Parathyroid adenoma (tissue), 2 donors: Measurements from ENCODE around the gene TRPC1.

Source experiments
- H2AFZ ChIP-seq: fragments of 300-600 bp; sonication (generic); one replicate; pipeline ENCODE4 v1.7.0; 2017; ENCODE audit warnings: antibody characterized with exemption, mild to moderate bottlenecking
- H3K27ac ChIP-seq: fragments of 300-600 bp; sonication (generic); one replicate; pipeline ENCODE4 v1.7.0; 2017
- H3K27me3 ChIP-seq: fragments of 300-600 bp; sonication (generic); one replicate; pipeline ENCODE4 v1.7.0; 2017; ENCODE audit warnings: low read length; ENCODE audit not compliant: control insufficient read depth, insufficient read depth
- H3K36me3 ChIP-seq: fragments of 300-600 bp; sonication (generic); one replicate; pipeline ENCODE4 v1.7.0; 2017; ENCODE audit warnings: low read length; ENCODE audit not compliant: control insufficient read depth, insufficient read depth
- H3K4me1 ChIP-seq: fragments of 300-600 bp; sonication (generic); one replicate; pipeline ENCODE4 v1.7.0; 2017; ENCODE audit warnings: control low read depth
- H3K4me2 ChIP-seq: fragments of 300-600 bp; sonication (generic); one replicate; pipeline ENCODE4 v1.7.0; 2017; ENCODE audit warnings: low read length
- H3K4me3 ChIP-seq: fragments of 300-600 bp; sonication (generic); one replicate; pipeline ENCODE4 v1.7.0; 2017; ENCODE audit warnings: low read depth, low read length
- H3K79me2 ChIP-seq: fragments of 300-600 bp; sonication (generic); one replicate; pipeline ENCODE4 v1.7.0; 2017; ENCODE audit warnings: control low read depth
- H3K9ac ChIP-seq: fragments of 300-600 bp; sonication (generic); one replicate; pipeline ENCODE4 v1.7.0; 2017; ENCODE audit warnings: mild to moderate bottlenecking
- H3K9me3 ChIP-seq: fragments of 300-600 bp; sonication (generic); one replicate; pipeline ENCODE4 v1.7.0; 2017; ENCODE audit warnings: low read length; ENCODE audit not compliant: control insufficient read depth
- CTCF ChIP-seq: fragments of 300-600 bp; sonication (generic); IDR thresholded peaks from one replicate; pipeline ENCODE4 v1.7.0; 2017; ENCODE audit warnings: antibody characterized with exemption, mild to moderate bottlenecking
- donor health status: primary hyperparathyroidism.

Gene TRPC1

GRCh38 chr3:142785996-142786395, 62.2 kb downstream of the TRPC1 start:
- TF ChIP-seq CTCF: no peak
- no peaks in the 10 kb centered on the region for H3K36me3 ChIP-seq

GRCh38 chr3:142787719-142788118, 63.9 kb downstream of the TRPC1 start:
- Histone ChIP-seq H3K9ac (no peak overlapping the region), H3K27ac (no peak overlapping the region), H3K27me3 (no peaks in the 10 kb centered on the region)

More at GRCh38 chr3:142785996-142786395, 62.2 kb downstream of the TRPC1 start:
- H3K27ac ChIP-seq: no peak overlapping the region
- H3K9me3 ChIP-seq: no peaks in the 10 kb centered on the region
- H2AFZ ChIP-seq: no peak overlapping the region
- no peaks in the 10 kb centered on the region for H3K79me2 ChIP-seq
- no peak overlapping the region for H3K4me3 ChIP-seq
- H3K27me3 ChIP-seq: no peaks in the 10 kb centered on the region
- H3K4me1 ChIP-seq: no peaks in the 10 kb centered on the region
- H3K9ac ChIP-seq: no peak overlapping the region
- H3K4me2 ChIP-seq: no peak overlapping the region

GRCh38 chr3:142794508-142794907, 70.7 kb downstream of the TRPC1 start:
- no peak overlapping the region for H2AFZ ChIP-seq
- no peaks in the 10 kb centered on the region for H3K27me3 ChIP-seq
- H3K79me2 ChIP-seq: no peaks in the 10 kb centered on the region
- no peaks in the 10 kb centered on the region for H3K9me3 ChIP-seq
- no peak overlapping the region for H3K4me2 ChIP-seq
- H3K4me1 ChIP-seq: no peaks in the 10 kb centered on the region
- H3K4me3 ChIP-seq: no peak overlapping the region
- H3K36me3 ChIP-seq: no peaks in the 10 kb centered on the region
- no peak for TF ChIP-seq CTCF
- no peak overlapping the region for H3K9ac ChIP-seq
- no peak overlapping the region for H3K27ac ChIP-seq

More at GRCh38 chr3:142787719-142788118, 63.9 kb downstream of the TRPC1 start:
- H3K79me2 ChIP-seq: no peaks in the 10 kb centered on the region
- no peaks in the 10 kb centered on the region for H3K4me1 ChIP-seq
- H3K9me3 ChIP-seq: no peaks in the 10 kb centered on the region
- no peak overlapping the region for H3K4me2 ChIP-seq
- H2AFZ ChIP-seq: no peak overlapping the region
- TF ChIP-seq CTCF: no peak
- no peak overlapping the region for H3K4me3 ChIP-seq
- H3K36me3 ChIP-seq: no peaks in the 10 kb centered on the region

- no peaks in the 10 kb centered on the region for H3K36me3 ChIP-seq
- H3K79me2 ChIP-seq: no peaks in the 10 kb centered on the region
- H3K4me2 ChIP-seq: no peak overlapping the region
- no peak for TF ChIP-seq CTCF
- H2AFZ ChIP-seq: no peak overlapping the region
- no peaks in the 10 kb centered on the region for H3K4me1 ChIP-seq
- no peaks in the 10 kb centered on the region for H3K27me3 ChIP-seq
- no peaks in the 10 kb centered on the region for H3K9me3 ChIP-seq
- no peak overlapping the region for H3K27ac ChIP-seq
- H3K4me3 ChIP-seq: no peak overlapping the region
- H3K9ac ChIP-seq: no peak overlapping the region
Measured at GRCh38 chr3:142795332-142795731, 71.5 kb downstream of the TRPC1 start.

- no peaks in the 10 kb centered on the region for H3K36me3 ChIP-seq
- H3K9ac ChIP-seq: no peak overlapping the region
- peaks cover 3% of the 10 kb centered on the region for H3K4me1 ChIP-seq
- no peaks in the 10 kb centered on the region for H3K27me3 ChIP-seq
- no peak for TF ChIP-seq CTCF
- no peak overlapping the region for H3K4me2 ChIP-seq
- H2AFZ ChIP-seq: no peak overlapping the region
- H3K27ac ChIP-seq: no peak overlapping the region
- no peaks in the 10 kb centered on the region for H3K9me3 ChIP-seq
- no peak overlapping the region for H3K4me3 ChIP-seq
- H3K79me2 ChIP-seq: no peaks in the 10 kb centered on the region
Measured at GRCh38 chr3:142796823-142797222, 73.0 kb downstream of the TRPC1 start.
